Measurements from ENCODE around the gene IL34. TPM values are rescaled to one million over a fixed set of nuclear protein-coding genes. Genes with fewer than 3 reads are reported as not detected.

The IL34 gene
- total RNA-seq, 1 experiment from 2014 or later: 4.4 TPM

GRCh38 chr16:70682239-70683145 lies 36.1 kb downstream of the IL34 start:
- H2BK15ac ChIP-seq (ENCODE audit: low read depth, low read length): no peak overlapping the region
- no CpG with 5 or more reads among the region's 14 CpGs for WGBS (ENCODE audit: extremely low coverage, insufficient read length, low lambda C conversion rate)
- H3K18ac ChIP-seq (ENCODE audit: insufficient read length, low read depth, low read length): no peak overlapping the region
- H3K27ac ChIP-seq (ENCODE audit: insufficient read length, low read depth, low read length): no peak overlapping the region
- H3K4ac ChIP-seq (ENCODE audit: low read depth, low read length): no peak overlapping the region
- no peak for DNase-seq
- H3K79me1 ChIP-seq (ENCODE audit: insufficient read depth, low read depth, low read length, poor library complexity, severe bottlenecking): no peaks in the 10 kb centered on the region
- no peak overlapping the region for H3T11ph ChIP-seq (ENCODE audit: low read length)
- H3K9me3 ChIP-seq (ENCODE audit: control insufficient read depth, low read depth, low read length): no peaks in the 10 kb centered on the region
- no peaks in the 10 kb centered on the region for H3K79me2 ChIP-seq (ENCODE audit: insufficient read depth, low read length)
- no peak overlapping the region for H2BK120ac ChIP-seq (ENCODE audit: low read depth, low read length, poor library complexity, severe bottlenecking)
- no peak overlapping the region for H3K4me2 ChIP-seq (ENCODE audit: insufficient read depth, insufficient read length, low read length)
- H4K5ac ChIP-seq (ENCODE audit: insufficient read length, low read depth, low read length): no peak overlapping the region
- H4K8ac ChIP-seq (replicated peaks; ENCODE audit: insufficient read length, low read depth, low read length): no peak overlapping the region
- H3K27ac Mint-ChIP-seq: peak overlapping the region in 1 of 3 experiments; percentile 68; a peak in 2 of 7 replicates
- H2AFZ ChIP-seq (ENCODE audit: low read length): no peak overlapping the region
- no peak overlapping the region for H2AK5ac ChIP-seq (ENCODE audit: insufficient read length, low read length)
- no peaks in the 10 kb centered on the region for H3K4me1 ChIP-seq (ENCODE audit: insufficient read depth, low read length)
- peaks cover 15 to 27% of the 10 kb centered on the region in 2 experiments for H3K4me1 Mint-ChIP-seq
- H3K9me3 Mint-ChIP-seq: no peaks in the 10 kb centered on the region; a peak in 1 of 5 replicates
- no peak overlapping the region for H2BK5ac ChIP-seq (ENCODE audit: insufficient read length, low read length)
- no peak overlapping the region for H3K9ac ChIP-seq (ENCODE audit: extremely low read depth, insufficient read length, low read length)
- no peak overlapping the region for H3K56ac ChIP-seq (ENCODE audit: insufficient read length, low read depth, low read length)
- peaks cover 7% of the 10 kb centered on the region for H3K23me2 ChIP-seq (ENCODE audit: insufficient read length, low read depth, low read length, poor library complexity, severe bottlenecking)
- H3K36me3 Mint-ChIP-seq (ENCODE audit: insufficient read depth in 1 of 3, low read depth in 3 of 3): peaks cover 2 to 16% (median 6%) of the 10 kb centered on the region in 3 experiments; a peak in 5 of 7 replicates
- no peak overlapping the region for H4K91ac ChIP-seq (ENCODE audit: insufficient read length, low read depth, low read length)
- H2BK20ac ChIP-seq (ENCODE audit: low read depth, low read length, poor library complexity, severe bottlenecking): no peak overlapping the region
- no peaks in the 10 kb centered on the region for H4K20me1 ChIP-seq (ENCODE audit: control insufficient read depth, insufficient read depth, insufficient read length)
- no peak overlapping the region for H3K23ac ChIP-seq (ENCODE audit: insufficient read length, low read depth, low read length)
- H3K4me3 Mint-ChIP-seq: peak overlapping the region in 1 of 2 experiments; percentile 40; a peak in 2 of 5 replicates
- no peaks in the 10 kb centered on the region for H3K27me3 ChIP-seq (ENCODE audit: insufficient read depth, low read length)
- H3K27me3 Mint-ChIP-seq (ENCODE audit: low read depth): peaks cover 2% of the 10 kb centered on the region; the same call in 1 of the 2 replicates
- no peak overlapping the region for H2BK12ac ChIP-seq (ENCODE audit: insufficient read length, low read depth, low read length)
- peak; percentile 36; the same call in 2 of the 3 replicates for TF ChIP-seq CTCF (conservative IDR thresholded peaks at IDR 0.05)
- no peak overlapping the region for H3K14ac ChIP-seq (ENCODE audit: insufficient read depth, low read length)

Data from H9 (cell line).